ENCODE results near the gene ZNF687. TPM values are rescaled to one million over a fixed set of nuclear protein-coding genes. Genes with fewer than 3 reads are reported as not detected.

Gene ZNF687
- total RNA-seq, 2 experiments from 2014 or later = 20.9 to 31.6 TPM

DNA sequence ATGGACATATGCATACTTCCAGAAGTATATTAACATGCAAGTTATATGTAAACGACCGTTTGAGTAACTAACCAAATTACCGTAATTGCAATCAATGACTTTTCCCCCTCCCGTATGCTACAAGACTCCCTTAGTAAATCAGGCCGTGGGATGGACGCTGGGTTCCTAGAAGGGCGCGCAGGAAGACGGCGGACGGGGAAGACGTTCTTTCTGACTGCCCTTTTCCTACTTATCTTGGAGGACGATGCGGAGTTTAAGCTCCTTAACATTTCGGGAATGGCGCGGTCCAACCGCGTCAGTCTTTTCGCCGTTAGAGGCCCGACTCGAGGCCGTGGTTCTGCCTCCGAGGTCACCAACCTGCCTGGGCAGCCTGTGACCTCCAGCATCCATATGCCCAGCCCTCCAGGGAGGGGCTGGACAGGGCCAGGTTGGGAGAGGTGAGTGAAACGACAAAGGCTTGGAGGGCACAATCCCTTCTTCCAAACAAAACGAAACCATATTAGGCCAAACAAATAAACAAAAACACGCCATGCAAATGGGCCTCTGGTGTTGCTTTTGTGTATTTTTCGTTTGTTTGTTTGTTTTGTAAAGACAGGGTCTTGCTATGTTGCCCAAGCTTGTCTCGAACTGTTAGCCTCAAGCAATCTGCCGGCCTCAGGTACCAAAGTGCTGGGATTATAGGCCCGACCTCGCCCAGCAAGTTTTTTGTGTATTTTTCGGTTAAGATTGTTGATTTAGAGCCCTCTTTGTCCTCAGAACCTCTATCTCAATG, 46.0 kb downstream of the ZNF687 start:
- CTCF ChIA-PET (ENCODE audit: unreplicated experiment) = interaction anchor here (1.0 to 1.6 kb wide), 3 partner anchors 13 to 19 kb away, joined by 3 to 7 read pairs (median 4); partner anchors contain the start of gene RFX5
- Histone ChIP-seq H3K79me2 (ENCODE audit: insufficient read depth, low read depth, low read length) (peaks cover 17% of the 10 kb centered on the region), H3K4me1 (ENCODE audit: insufficient read depth, low read length, poor library complexity, severe bottlenecking) (peaks cover 23% of the 10 kb centered on the region), H3K36me3 (ENCODE audit: insufficient read depth, low read length) (peaks cover 23% of the 10 kb centered on the region), H3K4me2 (ENCODE audit: low read length) (peak overlapping the region; percentile 90), H3K4me3 (ENCODE audit: low read depth, low read length, poor library complexity, severe bottlenecking) (peak overlapping the region; percentile 74), H4K20me1 (ENCODE audit: insufficient read depth, low read length) (no peaks in the 10 kb centered on the region), H3K9me2 (ENCODE audit: insufficient read depth, low read length) (no peaks in the 10 kb centered on the region), H2AFZ (ENCODE audit: low read length) (peak overlapping the region; percentile 85), H3K27ac (ENCODE audit: low read depth, low read length, poor library complexity, severe bottlenecking) (peak overlapping the region; percentile 67), H3K9me3 (ENCODE audit: low read length) (no peaks in the 10 kb centered on the region)
- no peak for TF ChIP-seq EZH2phosphoT487 (IDR thresholded peaks at IDR 0.05; ENCODE audit: borderline replicate concordance, low read depth, low read length)
- TF ChIP-seq, protein P1, sequence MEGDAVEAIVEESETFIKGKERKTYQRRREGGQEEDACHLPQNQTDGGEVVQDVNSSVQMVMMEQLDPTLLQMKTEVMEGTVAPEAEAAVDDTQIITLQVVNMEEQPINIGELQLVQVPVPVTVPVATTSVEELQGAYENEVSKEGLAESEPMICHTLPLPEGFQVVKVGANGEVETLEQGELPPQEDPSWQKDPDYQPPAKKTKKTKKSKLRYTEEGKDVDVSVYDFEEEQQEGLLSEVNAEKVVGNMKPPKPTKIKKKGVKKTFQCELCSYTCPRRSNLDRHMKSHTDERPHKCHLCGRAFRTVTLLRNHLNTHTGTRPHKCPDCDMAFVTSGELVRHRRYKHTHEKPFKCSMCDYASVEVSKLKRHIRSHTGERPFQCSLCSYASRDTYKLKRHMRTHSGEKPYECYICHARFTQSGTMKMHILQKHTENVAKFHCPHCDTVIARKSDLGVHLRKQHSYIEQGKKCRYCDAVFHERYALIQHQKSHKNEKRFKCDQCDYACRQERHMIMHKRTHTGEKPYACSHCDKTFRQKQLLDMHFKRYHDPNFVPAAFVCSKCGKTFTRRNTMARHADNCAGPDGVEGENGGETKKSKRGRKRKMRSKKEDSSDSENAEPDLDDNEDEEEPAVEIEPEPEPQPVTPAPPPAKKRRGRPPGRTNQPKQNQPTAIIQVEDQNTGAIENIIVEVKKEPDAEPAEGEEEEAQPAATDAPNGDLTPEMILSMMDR (conservative IDR thresholded peaks at IDR 0.05; ENCODE audit: low read length) = no peak
- DNase-seq (ENCODE audit: low spot score) = peak; percentile 22
- POLR2A ChIA-PET = interaction anchor here (0.6 to 2.8 kb wide), 8 partner anchors 11 to 362 kb away, joined by 3 to 11 read pairs (median 3); partner anchors contain the start of gene ZNF687
- BruUV-seq (replicated peaks) = no TSS peak
- intact Hi-C loops (cut with micrococcal nuclease; ENCODE audit: unreplicated experiment) = loop anchor here (5.0 kb wide), 1 partner anchor 46 kb away; the partner anchor contains the start of gene ZNF687

DNA sequence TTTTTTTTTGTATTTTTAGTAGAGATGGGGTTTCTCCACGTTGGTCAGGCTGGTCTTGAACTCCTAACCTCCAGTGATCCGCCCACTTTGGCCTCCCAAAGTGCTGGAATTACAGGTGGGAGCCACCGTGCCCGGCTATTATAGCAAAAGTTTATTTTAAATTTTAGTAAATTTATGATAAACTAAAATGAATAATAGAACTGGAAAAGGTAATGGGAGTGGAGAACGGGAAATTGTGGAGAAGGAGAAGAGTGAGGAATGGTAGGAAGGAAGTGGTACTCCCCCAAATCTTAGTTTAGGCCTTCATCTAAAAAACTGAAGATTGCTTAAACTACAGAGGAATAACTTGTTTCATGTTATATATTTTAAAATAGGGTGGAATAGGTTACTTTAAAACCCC, 52.7 kb downstream of the ZNF687 start:
- Histone ChIP-seq H3K79me2 (ENCODE audit: insufficient read depth, low read depth, low read length) (no peaks in the 10 kb centered on the region), H3K36me3 (ENCODE audit: insufficient read depth, low read length) (no peaks in the 10 kb centered on the region), H3K4me1 (ENCODE audit: insufficient read depth, low read length, poor library complexity, severe bottlenecking) (no peaks in the 10 kb centered on the region), H3K9me2 (ENCODE audit: insufficient read depth, low read length) (no peaks in the 10 kb centered on the region), H3K4me2 (ENCODE audit: low read length) (no peak overlapping the region), H3K4me3 (ENCODE audit: low read depth, low read length, poor library complexity, severe bottlenecking) (no peak overlapping the region), H4K20me1 (ENCODE audit: insufficient read depth, low read length) (no peaks in the 10 kb centered on the region), H3K27ac (ENCODE audit: low read depth, low read length, poor library complexity, severe bottlenecking) (no peak overlapping the region), H2AFZ (ENCODE audit: low read length) (no peak overlapping the region), H3K9me3 (ENCODE audit: low read length) (no peaks in the 10 kb centered on the region)
- TF ChIP-seq EZH2phosphoT487 (IDR thresholded peaks at IDR 0.05; ENCODE audit: borderline replicate concordance, low read depth, low read length) = no peak
- TF ChIP-seq, protein P1 (conservative IDR thresholded peaks at IDR 0.05; ENCODE audit: low read length) = no peak
- CTCF ChIA-PET (ENCODE audit: unreplicated experiment) = no interaction called here
- POLR2A ChIA-PET = no interaction called here
- no TSS peak for BruUV-seq (replicated peaks)
- no peak for DNase-seq (ENCODE audit: low spot score)
- intact Hi-C loops (cut with micrococcal nuclease; ENCODE audit: unreplicated experiment) = no loop called here

DNA sequence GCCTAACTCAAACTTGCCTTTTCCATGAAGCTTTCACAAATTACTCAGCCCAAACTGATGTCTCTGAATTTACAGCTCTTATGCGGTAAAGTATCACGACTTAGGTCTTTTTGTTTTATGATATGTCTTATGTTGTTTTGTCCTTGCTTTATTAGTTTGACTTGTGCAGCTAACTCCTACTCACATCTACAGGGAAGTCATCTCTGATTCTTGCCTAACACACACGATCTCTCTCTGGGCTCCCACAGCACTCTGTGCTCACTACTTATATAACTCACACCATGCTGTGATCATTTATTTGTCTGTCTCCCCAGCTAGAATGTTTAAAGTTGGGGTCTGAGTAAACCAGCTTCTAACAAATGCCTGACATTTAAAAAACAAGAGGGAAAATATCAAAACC, 54.5 kb downstream of the ZNF687 start:
- H3K9me3 ChIP-seq (ENCODE audit: low read length) = no peaks in the 10 kb centered on the region
- no peak overlapping the region for H2AFZ ChIP-seq (ENCODE audit: low read length)
- peaks cover under 1% of the 10 kb centered on the region; the same call in 1 of the 2 replicates for H3K36me3 ChIP-seq (ENCODE audit: insufficient read depth, low read length)
- no peak for DNase-seq (ENCODE audit: low spot score)
- intact Hi-C loops (cut with micrococcal nuclease; ENCODE audit: unreplicated experiment) = no loop called here
- ChIA-PET CTCF (ENCODE audit: unreplicated experiment) (no interaction called here), POLR2A (interaction anchor here (0.9 to 1.3 kb wide), 2 partner anchors 10 to 55 kb away, joined by 3 to 7 read pairs; partner anchors contain the start of gene PI4KB)
- no peaks in the 10 kb centered on the region for H3K9me2 ChIP-seq (ENCODE audit: insufficient read depth, low read length)
- H3K4me3 ChIP-seq (ENCODE audit: low read depth, low read length, poor library complexity, severe bottlenecking) = no peak overlapping the region
- no TSS peak for BruUV-seq (replicated peaks)
- no peak overlapping the region for H3K4me2 ChIP-seq (ENCODE audit: low read length)
- peaks cover 9% of the 10 kb centered on the region for H3K4me1 ChIP-seq (ENCODE audit: insufficient read depth, low read length, poor library complexity, severe bottlenecking)
- H3K79me2 ChIP-seq (ENCODE audit: insufficient read depth, low read depth, low read length) = no peaks in the 10 kb centered on the region
- TF ChIP-seq EZH2phosphoT487 (IDR thresholded peaks at IDR 0.05; ENCODE audit: borderline replicate concordance, low read depth, low read length) = no peak
- TF ChIP-seq, protein P1 (conservative IDR thresholded peaks at IDR 0.05; ENCODE audit: low read length) = no peak
- no peak overlapping the region for H3K27ac ChIP-seq (ENCODE audit: low read depth, low read length, poor library complexity, severe bottlenecking)
- H4K20me1 ChIP-seq (ENCODE audit: insufficient read depth, low read length) = no peaks in the 10 kb centered on the region

Data from OCI-LY7 (cell line).